ENCODE measurements around the gene STYXL1. TPM values are rescaled to one million over a fixed set of nuclear protein-coding genes. Genes with fewer than 3 reads are reported as not detected.

The STYXL1 gene
- total and polyA plus RNA-seq, 2 experiments from 2014 or later = 28.0 to 39.2 TPM

DNA sequence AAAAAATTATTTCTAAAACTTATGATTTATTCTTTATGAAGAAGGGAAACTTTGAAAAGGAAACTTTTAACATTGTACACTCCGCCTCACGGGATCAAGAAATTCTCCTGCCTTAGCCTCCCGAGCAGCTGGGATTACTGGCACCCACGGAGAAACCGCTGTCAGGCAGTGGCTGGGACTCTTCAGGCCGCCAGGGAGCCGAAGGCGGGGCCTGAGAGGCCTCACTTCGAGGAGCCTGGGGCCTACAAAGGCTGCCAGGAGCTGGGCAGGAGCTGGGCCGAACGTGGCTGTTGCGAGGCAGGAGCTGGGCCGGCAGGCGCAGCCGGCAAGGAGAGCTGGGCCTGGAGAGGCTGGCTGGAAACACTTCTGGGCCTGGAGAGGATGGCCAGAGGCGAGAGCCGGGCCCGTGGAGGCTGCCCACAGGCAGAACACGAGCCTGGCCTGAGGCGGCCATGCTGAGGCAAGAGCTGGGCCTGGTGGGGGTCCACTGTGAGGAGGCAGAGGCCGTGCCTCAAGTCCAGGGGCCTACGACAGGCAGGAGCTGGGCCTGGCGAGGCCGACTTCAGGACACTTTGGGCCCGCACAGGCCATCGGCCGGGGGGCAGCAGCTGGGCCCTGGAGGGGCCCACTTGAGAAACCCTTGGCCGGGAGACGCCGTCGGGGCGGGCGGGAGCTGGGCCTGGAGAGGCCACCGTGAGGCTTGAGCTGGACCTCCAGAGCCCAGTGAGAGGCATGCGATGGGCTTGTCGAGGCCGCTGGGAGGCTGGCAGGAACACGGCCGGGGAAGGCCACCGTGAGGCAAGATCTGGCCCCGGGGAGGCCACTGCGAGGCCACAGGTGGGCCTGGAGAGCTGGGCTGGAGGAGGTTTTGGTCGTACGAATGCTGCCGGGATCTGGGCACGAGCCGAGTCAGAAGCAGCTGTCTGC is 23.8 kb upstream of the STYXL1 start:
- no peak overlapping the region for H3K27ac ChIP-seq (ENCODE audit: low read depth)
- ATAC-seq = no peak; the same call in 2 of the 3 replicates
- no peak overlapping the region for H2AFZ ChIP-seq

More for the DNA sequence above, 23.8 kb upstream of the STYXL1 start:
- Histone ChIP-seq H3F3A (replicated peaks; ENCODE audit: low read depth) (no peaks in the 10 kb centered on the region), H3K27me3 (ENCODE audit: insufficient read depth) (no peaks in the 10 kb centered on the region), H3K4me3 (no peak overlapping the region), H4K20me1 (replicated peaks; ENCODE audit: insufficient read depth) (no peaks in the 10 kb centered on the region), H3K4me2 (no peak overlapping the region), H3K4me1 (ENCODE audit: insufficient read depth) (no peaks in the 10 kb centered on the region), H3K79me2 (replicated peaks; ENCODE audit: insufficient read depth) (no peaks in the 10 kb centered on the region), H3K9me2 (ENCODE audit: insufficient read depth) (no peaks in the 10 kb centered on the region), H3K36me3 (ENCODE audit: insufficient read depth) (peaks cover 4% of the 10 kb centered on the region)
- peaks cover 4% of the 10 kb centered on the region for H3K27me3 Mint-ChIP-seq (ENCODE audit: insufficient read depth, low read depth, poor library complexity)
- no peak for DNase-seq (ENCODE audit: low spot score)
- no peak overlapping the region for H3K4me3 Mint-ChIP-seq
- no peak overlapping the region for H3K27ac Mint-ChIP-seq
- TF ChIP-seq POLR2AphosphoS5 (IDR thresholded peaks at IDR 0.05; ENCODE audit: low read depth) (no peak), ZNF114 (CRISPR knock-in tag; IDR thresholded peaks at IDR 0.05) (no peak), JUNB (IDR thresholded peaks at IDR 0.05; ENCODE audit: unreplicated experiment) (no peak), NANOG (IDR thresholded peaks at IDR 0.05; ENCODE audit: borderline replicate concordance) (no peak), ZNF331 (CRISPR knock-in tag; IDR thresholded peaks at IDR 0.05; ENCODE audit: low read depth) (no peak), STAT1 (IDR thresholded peaks at IDR 0.05; ENCODE audit: unreplicated experiment) (no peak), CTCF (conservative IDR thresholded peaks at IDR 0.05; ENCODE audit: low read depth in 2 of 2) (no peak)
- TF ChIP-seq, protein P1, sequence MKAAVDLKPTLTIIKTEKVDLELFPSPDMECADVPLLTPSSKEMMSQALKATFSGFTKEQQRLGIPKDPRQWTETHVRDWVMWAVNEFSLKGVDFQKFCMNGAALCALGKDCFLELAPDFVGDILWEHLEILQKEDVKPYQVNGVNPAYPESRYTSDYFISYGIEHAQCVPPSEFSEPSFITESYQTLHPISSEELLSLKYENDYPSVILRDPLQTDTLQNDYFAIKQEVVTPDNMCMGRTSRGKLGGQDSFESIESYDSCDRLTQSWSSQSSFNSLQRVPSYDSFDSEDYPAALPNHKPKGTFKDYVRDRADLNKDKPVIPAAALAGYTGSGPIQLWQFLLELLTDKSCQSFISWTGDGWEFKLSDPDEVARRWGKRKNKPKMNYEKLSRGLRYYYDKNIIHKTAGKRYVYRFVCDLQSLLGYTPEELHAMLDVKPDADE (IDR thresholded peaks at IDR 0.05) = no peak
- TF ChIP-seq, protein P2, sequence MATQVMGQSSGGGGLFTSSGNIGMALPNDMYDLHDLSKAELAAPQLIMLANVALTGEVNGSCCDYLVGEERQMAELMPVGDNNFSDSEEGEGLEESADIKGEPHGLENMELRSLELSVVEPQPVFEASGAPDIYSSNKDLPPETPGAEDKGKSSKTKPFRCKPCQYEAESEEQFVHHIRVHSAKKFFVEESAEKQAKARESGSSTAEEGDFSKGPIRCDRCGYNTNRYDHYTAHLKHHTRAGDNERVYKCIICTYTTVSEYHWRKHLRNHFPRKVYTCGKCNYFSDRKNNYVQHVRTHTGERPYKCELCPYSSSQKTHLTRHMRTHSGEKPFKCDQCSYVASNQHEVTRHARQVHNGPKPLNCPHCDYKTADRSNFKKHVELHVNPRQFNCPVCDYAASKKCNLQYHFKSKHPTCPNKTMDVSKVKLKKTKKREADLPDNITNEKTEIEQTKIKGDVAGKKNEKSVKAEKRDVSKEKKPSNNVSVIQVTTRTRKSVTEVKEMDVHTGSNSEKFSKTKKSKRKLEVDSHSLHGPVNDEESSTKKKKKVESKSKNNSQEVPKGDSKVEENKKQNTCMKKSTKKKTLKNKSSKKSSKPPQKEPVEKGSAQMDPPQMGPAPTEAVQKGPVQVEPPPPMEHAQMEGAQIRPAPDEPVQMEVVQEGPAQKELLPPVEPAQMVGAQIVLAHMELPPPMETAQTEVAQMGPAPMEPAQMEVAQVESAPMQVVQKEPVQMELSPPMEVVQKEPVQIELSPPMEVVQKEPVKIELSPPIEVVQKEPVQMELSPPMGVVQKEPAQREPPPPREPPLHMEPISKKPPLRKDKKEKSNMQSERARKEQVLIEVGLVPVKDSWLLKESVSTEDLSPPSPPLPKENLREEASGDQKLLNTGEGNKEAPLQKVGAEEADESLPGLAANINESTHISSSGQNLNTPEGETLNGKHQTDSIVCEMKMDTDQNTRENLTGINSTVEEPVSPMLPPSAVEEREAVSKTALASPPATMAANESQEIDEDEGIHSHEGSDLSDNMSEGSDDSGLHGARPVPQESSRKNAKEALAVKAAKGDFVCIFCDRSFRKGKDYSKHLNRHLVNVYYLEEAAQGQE (IDR thresholded peaks at IDR 0.05; ENCODE audit: unreplicated experiment) = no peak
- peaks cover 4% of the 10 kb centered on the region for H3K36me3 Mint-ChIP-seq (ENCODE audit: low read depth)
- H3K9me3 Mint-ChIP-seq = no peaks in the 10 kb centered on the region; the same call in 2 of the 3 replicates
- peaks cover 8% of the 10 kb centered on the region for H3K4me1 Mint-ChIP-seq

All from GM23338 (cell line).